Gastroesophageal sphincter (tissue), 3 donors: ENCODE data around the gene LDHAL6B.

Source experiments
- EP300 ChIP-seq: sonication (generic); formaldehyde crosslinking; IDR thresholded peaks from one replicate; pipeline ENCODE4 v1.6.1; 2017; ENCODE audit warnings: antibody characterized with exemption, mild to moderate bottlenecking
- POLR2A ChIP-seq, 2 donors: fragments of 450-650 bp; IDR thresholded peaks; one replicate each; pipeline ENCODE4 v1.6.1; 2017; ENCODE audit warnings: antibody characterized with exemption in 2 of 2, mild to moderate bottlenecking in 2 of 2, moderate library complexity in 1 of 2
- POLR2AphosphoS5 ChIP-seq: sonication (generic); formaldehyde crosslinking; IDR thresholded peaks from one replicate; pipeline ENCODE4 v1.6.1; 2017; ENCODE audit warnings: antibody characterized with exemption
- TF ChIP-seq, protein P1 (sequence below), 4 experiments: fragments of 200-600 bp in 2 of 4; fragments of 450-650 bp in 2 of 4; sonication (generic) in 1 of 4; IDR thresholded peaks; one replicate each; pipeline ENCODE4 v1.5.1; 2017 to 2019; ENCODE audit warnings: antibody characterized with exemption in 4 of 4, mild to moderate bottlenecking in 2 of 4, moderate library complexity in 2 of 4

- TF ChIP-seq POLR2A (IDR thresholded peaks at IDR 0.05) (no peak), EP300 (no peak), POLR2AphosphoS5 (no peak)
- TF ChIP-seq, protein P1, sequence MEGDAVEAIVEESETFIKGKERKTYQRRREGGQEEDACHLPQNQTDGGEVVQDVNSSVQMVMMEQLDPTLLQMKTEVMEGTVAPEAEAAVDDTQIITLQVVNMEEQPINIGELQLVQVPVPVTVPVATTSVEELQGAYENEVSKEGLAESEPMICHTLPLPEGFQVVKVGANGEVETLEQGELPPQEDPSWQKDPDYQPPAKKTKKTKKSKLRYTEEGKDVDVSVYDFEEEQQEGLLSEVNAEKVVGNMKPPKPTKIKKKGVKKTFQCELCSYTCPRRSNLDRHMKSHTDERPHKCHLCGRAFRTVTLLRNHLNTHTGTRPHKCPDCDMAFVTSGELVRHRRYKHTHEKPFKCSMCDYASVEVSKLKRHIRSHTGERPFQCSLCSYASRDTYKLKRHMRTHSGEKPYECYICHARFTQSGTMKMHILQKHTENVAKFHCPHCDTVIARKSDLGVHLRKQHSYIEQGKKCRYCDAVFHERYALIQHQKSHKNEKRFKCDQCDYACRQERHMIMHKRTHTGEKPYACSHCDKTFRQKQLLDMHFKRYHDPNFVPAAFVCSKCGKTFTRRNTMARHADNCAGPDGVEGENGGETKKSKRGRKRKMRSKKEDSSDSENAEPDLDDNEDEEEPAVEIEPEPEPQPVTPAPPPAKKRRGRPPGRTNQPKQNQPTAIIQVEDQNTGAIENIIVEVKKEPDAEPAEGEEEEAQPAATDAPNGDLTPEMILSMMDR (IDR thresholded peaks at IDR 0.05) = no peak
Measured at GRCh38 chr15:59221511-59222505, 15.2 kb downstream of the LDHAL6B start.
